ENCODE results near the gene GDI1.

GRCh38 chrX:154396973-154397887 is 39.7 kb upstream of the GDI1 start:
- TF ChIP-seq PHB2 (IDR thresholded peaks at IDR 0.05; ENCODE audit: low read depth) (no peak), ZNF24 (IDR thresholded peaks at IDR 0.05) (no peak), ZNF592 (IDR thresholded peaks at IDR 0.05) (no peak), MAZ (CRISPR knock-in tag; conservative IDR thresholded peaks at IDR 0.05 in 1 of 2, IDR thresholded peaks at IDR 0.05 in 1 of 2) (peak in 1 of 2 experiments; percentile 49; a peak in 2 of 4 replicates), FOXM1 (IDR thresholded peaks at IDR 0.05; ENCODE audit: low read depth) (no peak), FOXM1 (CRISPR knock-in tag; IDR thresholded peaks at IDR 0.05; ENCODE audit: low read depth) (no peak), MAFF (IDR thresholded peaks at IDR 0.05; ENCODE audit: low read length) (no peak), CTCF (IDR thresholded peaks at IDR 0.05 in 2 of 3, conservative IDR thresholded peaks at IDR 0.05 in 1 of 3; ENCODE audit: insufficient read depth in 2 of 3, low read depth in 1 of 3, low read length in 3 of 3) (no peak), RAD21 (CRISPR knock-in tag; conservative IDR thresholded peaks at IDR 0.05 in 1 of 2, IDR thresholded peaks at IDR 0.05 in 1 of 2) (no peak), ZKSCAN8 (CRISPR knock-in tag; IDR thresholded peaks at IDR 0.05) (no peak), ELF4 (CRISPR knock-in tag; IDR thresholded peaks at IDR 0.05) (no peak)
- TF ChIP-seq, protein P1, sequence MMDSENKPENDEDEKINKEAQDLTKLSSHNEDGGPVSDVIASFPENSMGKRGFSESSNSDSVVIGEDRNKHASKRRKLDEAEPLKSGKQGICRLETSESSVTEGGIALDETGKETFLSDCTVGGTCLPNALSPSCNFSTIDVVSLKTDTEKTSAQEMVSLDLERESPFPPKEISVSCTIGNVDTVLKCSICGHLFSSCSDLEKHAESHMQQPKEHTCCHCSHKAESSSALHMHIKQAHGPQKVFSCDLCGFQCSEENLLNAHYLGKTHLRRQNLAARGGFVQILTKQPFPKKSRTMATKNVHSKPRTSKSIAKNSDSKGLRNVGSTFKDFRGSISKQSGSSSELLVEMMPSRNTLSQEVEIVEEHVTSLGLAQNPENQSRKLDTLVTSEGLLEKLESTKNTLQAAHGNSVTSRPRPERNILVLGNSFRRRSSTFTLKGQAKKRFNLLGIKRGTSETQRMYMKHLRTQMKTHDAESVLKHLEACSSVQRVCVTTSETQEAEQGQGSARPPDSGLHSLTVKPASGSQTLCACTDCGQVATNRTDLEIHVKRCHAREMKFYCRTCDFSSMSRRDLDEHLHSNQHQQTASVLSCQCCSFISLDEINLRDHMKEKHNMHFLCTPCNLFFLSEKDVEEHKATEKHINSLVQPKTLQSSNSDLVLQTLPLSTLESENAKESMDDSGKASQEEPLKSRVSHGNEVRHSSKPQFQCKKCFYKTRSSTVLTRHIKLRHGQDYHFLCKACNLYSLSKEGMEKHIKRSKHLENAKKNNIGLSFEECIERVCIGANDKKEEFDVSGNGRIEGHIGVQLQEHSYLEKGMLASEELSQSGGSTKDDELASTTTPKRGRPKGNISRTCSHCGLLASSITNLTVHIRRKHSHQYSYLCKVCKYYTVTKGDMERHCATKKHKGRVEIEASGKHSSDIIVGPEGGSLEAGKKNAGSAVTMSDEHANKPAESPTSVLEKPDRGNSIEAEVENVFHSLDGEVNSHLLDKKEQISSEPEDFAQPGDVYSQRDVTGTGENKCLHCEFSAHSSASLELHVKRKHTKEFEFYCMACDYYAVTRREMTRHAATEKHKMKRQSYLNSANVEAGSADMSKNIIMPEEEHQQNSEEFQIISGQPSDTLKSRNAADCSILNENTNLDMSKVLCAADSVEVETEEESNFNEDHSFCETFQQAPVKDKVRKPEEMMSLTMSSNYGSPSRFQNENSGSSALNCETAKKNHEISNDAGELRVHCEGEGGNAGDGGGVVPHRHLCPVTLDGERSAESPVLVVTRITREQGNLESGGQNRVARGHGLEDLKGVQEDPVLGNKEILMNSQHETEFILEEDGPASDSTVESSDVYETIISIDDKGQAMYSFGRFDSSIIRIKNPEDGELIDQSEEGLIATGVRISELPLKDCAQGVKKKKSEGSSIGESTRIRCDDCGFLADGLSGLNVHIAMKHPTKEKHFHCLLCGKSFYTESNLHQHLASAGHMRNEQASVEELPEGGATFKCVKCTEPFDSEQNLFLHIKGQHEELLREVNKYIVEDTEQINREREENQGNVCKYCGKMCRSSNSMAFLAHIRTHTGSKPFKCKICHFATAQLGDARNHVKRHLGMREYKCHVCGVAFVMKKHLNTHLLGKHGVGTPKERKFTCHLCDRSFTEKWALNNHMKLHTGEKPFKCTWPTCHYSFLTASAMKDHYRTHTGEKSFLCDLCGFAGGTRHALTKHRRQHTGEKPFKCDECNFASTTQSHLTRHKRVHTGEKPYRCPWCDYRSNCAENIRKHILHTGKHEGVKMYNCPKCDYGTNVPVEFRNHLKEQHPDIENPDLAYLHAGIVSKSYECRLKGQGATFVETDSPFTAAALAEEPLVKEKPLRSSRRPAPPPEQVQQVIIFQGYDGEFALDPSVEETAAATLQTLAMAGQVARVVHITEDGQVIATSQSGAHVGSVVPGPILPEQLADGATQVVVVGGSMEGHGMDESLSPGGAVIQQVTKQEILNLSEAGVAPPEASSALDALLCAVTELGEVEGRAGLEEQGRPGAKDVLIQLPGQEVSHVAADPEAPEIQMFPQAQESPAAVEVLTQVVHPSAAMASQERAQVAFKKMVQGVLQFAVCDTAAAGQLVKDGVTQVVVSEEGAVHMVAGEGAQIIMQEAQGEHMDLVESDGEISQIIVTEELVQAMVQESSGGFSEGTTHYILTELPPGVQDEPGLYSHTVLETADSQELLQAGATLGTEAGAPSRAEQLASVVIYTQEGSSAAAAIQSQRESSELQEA (IDR thresholded peaks at IDR 0.05; ENCODE audit: low read depth) = no peak
- TF ChIP-seq, protein P2, sequence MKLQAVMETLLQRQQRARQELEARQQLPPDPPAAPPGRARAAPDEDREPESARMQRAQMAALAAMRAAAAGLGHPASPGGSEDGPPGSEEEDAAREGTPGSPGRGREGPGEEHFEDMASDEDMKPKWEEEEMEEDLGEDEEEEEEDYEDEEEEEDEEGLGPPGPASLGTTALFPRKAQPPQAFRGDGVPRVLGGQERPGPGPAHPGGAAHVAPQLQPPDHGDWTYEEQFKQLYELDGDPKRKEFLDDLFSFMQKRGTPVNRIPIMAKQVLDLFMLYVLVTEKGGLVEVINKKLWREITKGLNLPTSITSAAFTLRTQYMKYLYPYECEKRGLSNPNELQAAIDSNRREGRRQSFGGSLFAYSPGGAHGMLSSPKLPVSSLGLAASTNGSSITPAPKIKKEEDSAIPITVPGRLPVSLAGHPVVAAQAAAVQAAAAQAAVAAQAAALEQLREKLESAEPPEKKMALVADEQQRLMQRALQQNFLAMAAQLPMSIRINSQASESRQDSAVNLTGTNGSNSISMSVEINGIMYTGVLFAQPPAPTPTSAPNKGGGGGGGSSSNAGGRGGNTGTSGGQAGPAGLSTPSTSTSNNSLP (IDR thresholded peaks at IDR 0.05; ENCODE audit: borderline replicate concordance, low read depth, low read length) = no peak
